Neutrophil (primary cell): ENCODE results near the gene DSCAM.

Experiments
- H3K27ac ChIP-seq: fragments of 200-600 bp; sonication (generic); 2 replicates; pipeline ENCODE4 v1.5.1; 2016; ENCODE audit warnings: mild to moderate bottlenecking, moderate library complexity
- H3K27me3 ChIP-seq: fragments of 200-600 bp; sonication (generic); 2 replicates; pipeline ENCODE4 v1.6.0; 2016; ENCODE audit warnings: mild to moderate bottlenecking
- H3K36me3 ChIP-seq: fragments of 200-600 bp; sonication (generic); 2 replicates; pipeline ENCODE4 v1.5.1; 2017
- H3K4me1 ChIP-seq, 2 experiments: fragments of 200-600 bp in 1 of 2; sonication (generic) in 1 of 2; 1 replicate in 1 of 2; 2 replicates in 1 of 2; pipeline versions ENCODE4 v1.5.1 to v1.6.1; 2013 to 2016; ENCODE audit warnings: low read depth in 1 of 2, low read length in 1 of 2, mild to moderate bottlenecking in 1 of 2, moderate library complexity in 1 of 2; ENCODE audit not compliant: control insufficient read depth in 1 of 2, insufficient read depth in 1 of 2
- H3K4me3 ChIP-seq, 2 experiments: fragments of 200-600 bp in 1 of 2; sonication (generic) in 1 of 2; 1 replicate in 1 of 2; 2 replicates in 1 of 2; pipeline ENCODE4 v1.5.1; 2013 to 2016; ENCODE audit warnings: low read depth in 1 of 2, low read length in 1 of 2, mild to moderate bottlenecking in 1 of 2, moderate library complexity in 1 of 2
- H3K9me3 ChIP-seq: fragments of 200-600 bp; sonication (generic); 2 replicates; pipeline ENCODE4 v1.5.1; 2016
- CTCF ChIP-seq: fragments of 200-600 bp; sonication (generic); IDR thresholded peaks from 2 replicates; pipeline ENCODE4 v1.5.1; 2016; ENCODE audit warnings: antibody characterized with exemption

Gene DSCAM

GRCh38 chr21:40844935-40845334 is 2.0 kb downstream of the DSCAM start:
- TF ChIP-seq CTCF: no peak
- Histone ChIP-seq H3K4me1 (no peaks in the 10 kb centered on the region), H3K4me3 (no peak overlapping the region), H3K27ac (no peak overlapping the region), H3K27me3 (peaks cover 89% of the 10 kb centered on the region), H3K36me3 (no peaks in the 10 kb centered on the region), H3K9me3 (no peaks in the 10 kb centered on the region)

GRCh38 chr21:40842197-40842552 is 4.8 kb downstream of the DSCAM start:
- Histone ChIP-seq H3K9me3 (no peaks in the 10 kb centered on the region), H3K4me3 (no peak overlapping the region), H3K27me3 (peaks cover 80% of the 10 kb centered on the region), H3K4me1 (no peaks in the 10 kb centered on the region), H3K36me3 (no peaks in the 10 kb centered on the region), H3K27ac (no peak overlapping the region)
- TF ChIP-seq CTCF: no peak

- H3K27ac ChIP-seq: no peak overlapping the region
- no peaks in the 10 kb centered on the region for H3K9me3 ChIP-seq
- H3K4me1 ChIP-seq: no peaks in the 10 kb centered on the region
- peaks cover 75% of the 10 kb centered on the region for H3K27me3 ChIP-seq
- no peak for TF ChIP-seq CTCF
- no peak overlapping the region for H3K4me3 ChIP-seq
- no peaks in the 10 kb centered on the region for H3K36me3 ChIP-seq
Measured at GRCh38 chr21:40841524-40842196, 5.3 kb downstream of the DSCAM start.

- Histone ChIP-seq H3K4me1 (no peaks in the 10 kb centered on the region), H3K27me3 (peaks cover 65% of the 10 kb centered on the region), H3K27ac (no peak overlapping the region)
Measured at GRCh38 chr21:40840401-40841125, 6.4 kb downstream of the DSCAM start.

GRCh38 chr21:40839521-40839920 is 7.4 kb downstream of the DSCAM start:
- H3K27ac ChIP-seq: no peak overlapping the region
- TF ChIP-seq CTCF: no peak
- no peaks in the 10 kb centered on the region for H3K36me3 ChIP-seq
- no peaks in the 10 kb centered on the region for H3K9me3 ChIP-seq
- no peaks in the 10 kb centered on the region for H3K4me1 ChIP-seq
- peaks cover 55% of the 10 kb centered on the region for H3K27me3 ChIP-seq
- H3K4me3 ChIP-seq: no peak overlapping the region

More at GRCh38 chr21:40840401-40841125, 6.4 kb downstream of the DSCAM start:
- Histone ChIP-seq H3K9me3 (no peaks in the 10 kb centered on the region), H3K4me3 (no peak overlapping the region), H3K36me3 (no peaks in the 10 kb centered on the region)
- no peak for TF ChIP-seq CTCF
